Astrocyte (in vitro differentiated cells and primary cell): Measurements from ENCODE around the gene PCED1B. TPM values are rescaled to one million over a fixed set of nuclear protein-coding genes. Genes with fewer than 3 reads are reported as not detected.
"Not testable (repeated sequence)": the region's sequence is repeated elsewhere in the genome, so short reads cannot be mapped to it uniquely, and the experiment has no call there.

ENCODE experiments used
- DNase-seq: peaks from one replicate; pipeline ENCODE4 v3.0.0-alpha.2; 2010; ENCODE audit warnings: low read depth
- FAIRE-seq: peaks from 2 replicates; lab custom pipeline; 2011; peaks lifted over from hg19 to GRCh38; lab: Jason Lieb, UNC
- H2AFZ ChIP-seq: 2 replicates; pipeline ENCODE4 v1.6.0; 2012; ENCODE audit warnings: low read depth, low read length, inconsistent platforms
- H3K27ac ChIP-seq: 2 replicates; pipeline ENCODE4 v1.5.1; 2011; ENCODE audit warnings: low read depth, low read length, inconsistent platforms
- H3K27me3 ChIP-seq: 2 replicates; pipeline ENCODE4 v1.6.0; 2011; ENCODE audit warnings: low read length, inconsistent platforms; ENCODE audit not compliant: insufficient read depth
- H3K36me3 ChIP-seq: 2 replicates; pipeline ENCODE4 v1.5.1; 2011; ENCODE audit warnings: low read length, inconsistent platforms; ENCODE audit not compliant: insufficient read depth
- H3K4me1 ChIP-seq: 2 replicates; pipeline ENCODE4 v1.5.1; 2011; ENCODE audit warnings: low read length, inconsistent platforms; ENCODE audit not compliant: insufficient read depth
- H3K4me2 ChIP-seq: 2 replicates; pipeline ENCODE4 v1.6.0; 2012; ENCODE audit warnings: low read length, inconsistent platforms
- H3K4me3 ChIP-seq: 2 replicates; pipeline ENCODE4 v1.5.1; 2011; ENCODE audit warnings: low read depth, mild to moderate bottlenecking, low read length, inconsistent platforms; ENCODE audit not compliant: insufficient read depth
- H3K79me2 ChIP-seq: 2 replicates; pipeline ENCODE4 v1.6.0; 2012; ENCODE audit warnings: mild to moderate bottlenecking, low read length, inconsistent platforms; ENCODE audit not compliant: insufficient read depth
- H3K9ac ChIP-seq: 2 replicates; pipeline ENCODE4 v1.6.0; 2012; ENCODE audit warnings: mild to moderate bottlenecking, low read length, inconsistent platforms
- H3K9me3 ChIP-seq: 2 replicates; pipeline ENCODE4 v1.5.1; 2012; ENCODE audit warnings: low read depth, mild to moderate bottlenecking, low read length, inconsistent platforms; ENCODE audit not compliant: insufficient read depth
- H4K20me1 ChIP-seq: 2 replicates; pipeline ENCODE4 v1.6.0; 2012; ENCODE audit warnings: low read length, inconsistent platforms; ENCODE audit not compliant: insufficient read depth
- H3K27ac Mint-ChIP-seq: one replicate; pipeline ENCODE4 v1.8.0; 2021; ENCODE audit warnings: mild to moderate bottlenecking, mixed read lengths; ENCODE audit not compliant: unreplicated experiment
- H3K27me3 Mint-ChIP-seq: one replicate; pipeline ENCODE4 v1.8.0; 2021; ENCODE audit warnings: low read depth, mixed read lengths; ENCODE audit not compliant: unreplicated experiment
- H3K36me3 Mint-ChIP-seq: one replicate; pipeline ENCODE4 v1.8.0; 2021; ENCODE audit warnings: low read depth, mixed read lengths; ENCODE audit not compliant: unreplicated experiment
- H3K4me1 Mint-ChIP-seq: one replicate; pipeline ENCODE4 v1.8.0; 2021; ENCODE audit warnings: low read depth, mixed read lengths; ENCODE audit not compliant: unreplicated experiment
- H3K4me3 Mint-ChIP-seq: one replicate; pipeline ENCODE4 v1.8.0; 2021; ENCODE audit warnings: mild to moderate bottlenecking, moderate library complexity, mixed read lengths; ENCODE audit not compliant: unreplicated experiment
- H3K9me3 Mint-ChIP-seq: one replicate; pipeline ENCODE4 v1.8.0; 2021; ENCODE audit warnings: mild to moderate bottlenecking, mixed read lengths; ENCODE audit not compliant: unreplicated experiment
- CTCF ChIP-seq: IDR thresholded peaks from 2 replicates; pipeline ENCODE4 v1.5.1; 2011; ENCODE audit warnings: low read depth, mild to moderate bottlenecking, inconsistent platforms, low read length, moderate library complexity; ENCODE audit not compliant: insufficient read depth
- EZH2 ChIP-seq: IDR thresholded peaks from 2 replicates; pipeline ENCODE4 v1.6.1; 2012; ENCODE audit warnings: mild to moderate bottlenecking, low read length, inconsistent platforms; ENCODE audit not compliant: insufficient read depth
- total RNA-seq: library from RNA; stranded (reverse); gene quantifications from 2 replicates; pipeline ENCODE4 v1.2.1, GENCODE V29; 2021

PCED1B gene
- total RNA-seq, 1 donor from 2014 or later: 1.8 TPM

- no peak overlapping the region for H3K4me3 Mint-ChIP-seq
- Histone ChIP-seq H3K79me2 (no peaks in the 10 kb centered on the region), H3K9me3 (no peaks in the 10 kb centered on the region), H3K36me3 (no peaks in the 10 kb centered on the region), H2AFZ (no peak overlapping the region), H3K4me1 (no peaks in the 10 kb centered on the region), H3K9ac (no peak overlapping the region), H3K4me2 (no peak overlapping the region), H3K27ac (no peak overlapping the region), H4K20me1 (no peaks in the 10 kb centered on the region), H3K4me3 (no peak overlapping the region), H3K27me3 (no peaks in the 10 kb centered on the region)
- H3K36me3 Mint-ChIP-seq: peaks cover 9% of the 10 kb centered on the region
- no peak for TF ChIP-seq CTCF
- TF ChIP-seq EZH2: no peak
- no peaks in the 10 kb centered on the region for H3K27me3 Mint-ChIP-seq
- no peak for DNase-seq
- H3K4me1 Mint-ChIP-seq: no peaks in the 10 kb centered on the region
- peaks cover 19% of the 10 kb centered on the region for H3K9me3 Mint-ChIP-seq
- no peak for FAIRE-seq
- H3K27ac Mint-ChIP-seq: no peak overlapping the region
Observed at GRCh38 chr12:47052274-47052673, 27.1 kb upstream of the PCED1B start.

DNA sequence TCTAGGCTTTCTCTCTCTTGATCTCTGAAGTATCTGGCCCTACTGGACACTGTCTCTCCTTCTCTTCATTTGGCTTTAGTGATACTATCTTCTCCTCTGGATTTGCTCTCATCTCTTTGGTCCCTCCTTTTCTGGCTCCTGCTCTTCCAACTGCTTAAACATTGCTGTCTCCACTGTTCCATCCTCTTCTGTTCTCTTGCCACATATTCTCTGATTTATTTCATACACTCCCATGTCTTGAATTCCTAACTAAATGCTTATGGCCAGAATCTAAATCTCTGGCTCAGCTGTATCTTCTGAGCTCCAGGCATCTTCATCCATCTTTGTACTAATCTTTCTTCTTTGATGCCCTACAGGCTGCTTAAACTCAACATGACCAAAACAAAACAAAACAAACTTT lies 25.5 kb upstream of the PCED1B start:
- no peak overlapping the region for H3K27ac Mint-ChIP-seq
- peaks cover 9% of the 10 kb centered on the region for H3K36me3 Mint-ChIP-seq
- H2AFZ ChIP-seq: no peak overlapping the region
- no peak overlapping the region for H3K9ac ChIP-seq
- no peak overlapping the region for H3K4me3 ChIP-seq
- H3K4me3 Mint-ChIP-seq: no peak overlapping the region
- no peaks in the 10 kb centered on the region for H3K79me2 ChIP-seq
- H3K36me3 ChIP-seq: no peaks in the 10 kb centered on the region
- H3K27me3 Mint-ChIP-seq: no peaks in the 10 kb centered on the region
- no peak overlapping the region for H3K4me2 ChIP-seq
- no peaks in the 10 kb centered on the region for H3K9me3 ChIP-seq
- no peaks in the 10 kb centered on the region for H3K4me1 ChIP-seq
- H3K4me1 Mint-ChIP-seq: no peaks in the 10 kb centered on the region
- H3K9me3 Mint-ChIP-seq: peaks cover 23% of the 10 kb centered on the region
- no peaks in the 10 kb centered on the region for H3K27me3 ChIP-seq
- H3K27ac ChIP-seq: no peak overlapping the region
- TF ChIP-seq CTCF (no peak), EZH2 (no peak)
- FAIRE-seq: no peak
- no peak for DNase-seq
- H4K20me1 ChIP-seq: no peaks in the 10 kb centered on the region

- peaks cover 25% of the 10 kb centered on the region for H3K9me3 Mint-ChIP-seq
Observed at GRCh38 chr12:47054659-47055058, 24.8 kb upstream of the PCED1B start.

GRCh38 chr12:47055856-47056255 lies 23.6 kb upstream of the PCED1B start:
- not testable (repeated sequence) for H3K9me3 ChIP-seq, H3K4me1 ChIP-seq, H3K36me3 Mint-ChIP-seq, H3K27me3 Mint-ChIP-seq, H3K27ac Mint-ChIP-seq, H3K36me3 ChIP-seq, H3K4me1 Mint-ChIP-seq, H3K4me2 ChIP-seq, FAIRE-seq, H3K79me2 ChIP-seq, H3K9ac ChIP-seq, H3K4me3 ChIP-seq, DNase-seq, H4K20me1 ChIP-seq, H3K4me3 Mint-ChIP-seq, H2AFZ ChIP-seq, H3K27me3 ChIP-seq, H3K27ac ChIP-seq
- peaks cover 32% of the 10 kb centered on the region for H3K9me3 Mint-ChIP-seq

More at GRCh38 chr12:47054659-47055058, 24.8 kb upstream of the PCED1B start:
- Histone ChIP-seq H4K20me1 (no peaks in the 10 kb centered on the region), H3K9ac (no peak overlapping the region), H3K9me3 (no peaks in the 10 kb centered on the region), H3K4me3 (no peak overlapping the region), H3K36me3 (no peaks in the 10 kb centered on the region), H3K4me1 (no peaks in the 10 kb centered on the region), H3K4me2 (no peak overlapping the region), H2AFZ (no peak overlapping the region), H3K79me2 (no peaks in the 10 kb centered on the region), H3K27ac (no peak overlapping the region), H3K27me3 (no peaks in the 10 kb centered on the region)
- no peak overlapping the region for H3K4me3 Mint-ChIP-seq
- H3K36me3 Mint-ChIP-seq: peaks cover 9% of the 10 kb centered on the region
- H3K27ac Mint-ChIP-seq: no peak overlapping the region
- no peaks in the 10 kb centered on the region for H3K27me3 Mint-ChIP-seq
- no peak for DNase-seq
- TF ChIP-seq CTCF (no peak), EZH2 (no peak)
- FAIRE-seq: no peak
- H3K4me1 Mint-ChIP-seq: no peaks in the 10 kb centered on the region
